Caco-2 (cell line): ENCODE measurements around the gene JARID2. TPM values are rescaled to one million over a fixed set of nuclear protein-coding genes. Genes with fewer than 3 reads are reported as not detected.

ENCODE experiments used
- BruUV-seq: library from RNA; stranded (reverse); fragments of 400-500 nt; replicated peaks from 2 replicates; lab custom pipeline; 2021; lab: Mats Ljungman, UMichigan
- CTCF ChIA-PET: fragments of 300-600 bp; sonication (Branson Sonifier 250); formaldehyde crosslinking; loops from one replicate; lab custom pipeline; 2022; ENCODE audit warnings: antibody characterized with exemption; lab: Charles Lee
- POLR2A ChIA-PET: fragments of 300-600 bp; sonication (Branson Sonifier 250); formaldehyde crosslinking; loops from one replicate; lab custom pipeline; 2022; ENCODE audit warnings: antibody characterized with exemption; lab: Charles Lee
- DNase-seq, 2 experiments: peaks; one replicate each; pipeline versions ENCODE4 v3.0.0 to v3.0.0-alpha.2; 2020 to 2022
- H3K27me3 ChIP-seq: replicated peaks from 2 replicates; pipeline ENCODE4 v1.6.0; 2011; ENCODE audit warnings: low read length; ENCODE audit not compliant: control insufficient read depth, insufficient read depth
- H3K36me3 ChIP-seq: 2 replicates; pipeline ENCODE4 v1.5.1; 2011; ENCODE audit warnings: low read length; ENCODE audit not compliant: control insufficient read depth, insufficient read depth
- H3K4me1 ChIP-seq: fragments of 250-450 bp; sonication (Bioruptor Pico); 2 replicates; pipeline ENCODE4 v1.5.1; 2020; ENCODE audit warnings: mild to moderate bottlenecking
- H3K4me3 ChIP-seq: 2 replicates; pipeline ENCODE4 v1.5.1; 2011; ENCODE audit warnings: low read depth, mild to moderate bottlenecking, control low read depth, low read length
- H3K9me3 ChIP-seq: fragments of 250-450 bp; sonication (Bioruptor Pico); 2 replicates; pipeline ENCODE4 v1.5.1; 2020; ENCODE audit warnings: mild to moderate bottlenecking, moderate library complexity
- H3K27ac Mint-ChIP-seq: one replicate; pipeline ENCODE4 v1.8.0; 2022; ENCODE audit warnings: mixed read lengths; ENCODE audit not compliant: unreplicated experiment
- H3K27me3 Mint-ChIP-seq: one replicate; pipeline ENCODE4 v1.8.0; 2022; ENCODE audit warnings: mixed read lengths; ENCODE audit not compliant: insufficient read depth, unreplicated experiment
- H3K36me3 Mint-ChIP-seq: one replicate; pipeline ENCODE4 v1.8.0; 2022; ENCODE audit warnings: mild to moderate bottlenecking, mixed read lengths; ENCODE audit not compliant: insufficient read depth, unreplicated experiment
- H3K4me1 Mint-ChIP-seq: one replicate; pipeline ENCODE4 v1.8.0; 2022; ENCODE audit warnings: low read depth, mixed read lengths; ENCODE audit not compliant: unreplicated experiment
- H3K4me3 Mint-ChIP-seq: one replicate; pipeline ENCODE4 v1.8.0; 2022; ENCODE audit warnings: mild to moderate bottlenecking, moderate library complexity, mixed read lengths; ENCODE audit not compliant: unreplicated experiment
- H3K9me3 Mint-ChIP-seq: one replicate; pipeline ENCODE4 v1.8.0; 2022; ENCODE audit warnings: mixed read lengths; ENCODE audit not compliant: unreplicated experiment
- intact Hi-C: fragments of 100-400 bp; cut with micrococcal nuclease; formaldehyde crosslinking; loops from one replicate; pipeline ENCODE4 v1.10.0; 2022; ENCODE audit not compliant: unreplicated experiment
- total RNA-seq: library from RNA; stranded (reverse); gene quantifications from 2 replicates; pipeline ENCODE4 v1.2.3, GENCODE V29; 2022
- TF ChIP-seq, protein P1 (sequence below), 2 experiments: fragments of 200-600 bp in 1 of 2; IDR thresholded peaks; 1 replicate in 1 of 2; 2 replicates in 1 of 2; pipeline versions ENCODE4 v1.5.1 to v1.8.0; 2011 to 2022; ENCODE audit warnings: antibody characterized with exemption in 1 of 2, control low read depth in 1 of 2, inconsistent platforms in 1 of 2, low read depth in 1 of 2, low read length in 1 of 2, mild to moderate bottlenecking in 1 of 2, moderate library complexity in 1 of 2; ENCODE audit not compliant: insufficient read depth in 1 of 2, severe bottlenecking in 1 of 2, unreplicated experiment in 1 of 2

The JARID2 gene
- total RNA-seq, 1 experiment from 2014 or later: 18.3 TPM

DNA sequence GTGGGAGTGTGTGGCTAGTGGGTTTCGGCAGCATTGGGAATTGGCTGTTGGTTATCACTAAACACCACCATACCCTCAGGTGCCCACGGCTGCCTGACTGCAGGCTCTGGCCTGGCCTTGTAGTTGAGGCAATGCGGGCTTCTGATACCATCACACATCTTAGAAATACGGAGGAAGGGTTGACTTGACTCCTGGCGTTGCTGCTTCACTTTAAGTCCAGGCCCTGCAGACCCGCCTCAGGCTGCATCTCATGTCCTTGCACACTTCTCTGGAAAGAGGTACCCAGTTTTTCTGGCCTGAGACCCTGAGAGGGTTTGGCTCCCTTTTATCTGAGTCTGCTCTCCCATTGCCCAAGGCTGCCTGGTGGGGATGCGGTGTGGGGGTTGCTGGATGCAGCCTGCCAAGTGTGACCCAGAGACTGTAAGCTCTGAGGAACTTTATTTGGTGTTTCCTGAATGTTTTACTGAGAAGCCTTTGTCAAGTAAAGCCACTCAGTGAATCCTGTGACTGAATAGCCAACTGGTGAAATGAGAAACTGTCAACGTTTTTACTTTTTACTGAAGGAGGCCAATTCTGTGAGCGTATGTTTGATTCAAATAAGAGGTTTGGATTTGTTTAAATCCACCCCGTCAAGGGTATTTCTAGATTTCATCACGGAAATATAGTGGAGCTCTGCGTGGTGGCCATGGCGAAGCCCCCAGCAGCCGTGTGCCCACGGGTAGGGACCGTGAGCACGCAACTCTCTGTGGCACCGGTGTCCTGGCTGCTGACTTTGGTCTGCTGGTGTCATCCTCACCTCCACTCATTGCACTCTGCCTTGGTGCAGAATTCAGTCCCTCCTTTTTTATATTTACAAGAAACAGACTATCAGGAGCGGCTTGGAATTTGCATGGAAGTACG, 256.8 kb downstream of the JARID2 start:
- TF ChIP-seq, protein P1, sequence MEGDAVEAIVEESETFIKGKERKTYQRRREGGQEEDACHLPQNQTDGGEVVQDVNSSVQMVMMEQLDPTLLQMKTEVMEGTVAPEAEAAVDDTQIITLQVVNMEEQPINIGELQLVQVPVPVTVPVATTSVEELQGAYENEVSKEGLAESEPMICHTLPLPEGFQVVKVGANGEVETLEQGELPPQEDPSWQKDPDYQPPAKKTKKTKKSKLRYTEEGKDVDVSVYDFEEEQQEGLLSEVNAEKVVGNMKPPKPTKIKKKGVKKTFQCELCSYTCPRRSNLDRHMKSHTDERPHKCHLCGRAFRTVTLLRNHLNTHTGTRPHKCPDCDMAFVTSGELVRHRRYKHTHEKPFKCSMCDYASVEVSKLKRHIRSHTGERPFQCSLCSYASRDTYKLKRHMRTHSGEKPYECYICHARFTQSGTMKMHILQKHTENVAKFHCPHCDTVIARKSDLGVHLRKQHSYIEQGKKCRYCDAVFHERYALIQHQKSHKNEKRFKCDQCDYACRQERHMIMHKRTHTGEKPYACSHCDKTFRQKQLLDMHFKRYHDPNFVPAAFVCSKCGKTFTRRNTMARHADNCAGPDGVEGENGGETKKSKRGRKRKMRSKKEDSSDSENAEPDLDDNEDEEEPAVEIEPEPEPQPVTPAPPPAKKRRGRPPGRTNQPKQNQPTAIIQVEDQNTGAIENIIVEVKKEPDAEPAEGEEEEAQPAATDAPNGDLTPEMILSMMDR (IDR thresholded peaks at IDR 0.05; ENCODE audit: insufficient read depth in 1 of 2, low read depth in 1 of 2, low read length in 1 of 2, severe bottlenecking in 1 of 2, unreplicated experiment in 1 of 2): no peak
- CTCF ChIA-PET: no interaction called here
- Histone ChIP-seq H3K36me3 (no peaks in the 10 kb centered on the region), H3K27me3 (no peaks in the 10 kb centered on the region), H3K4me1 (no peaks in the 10 kb centered on the region), H3K4me3 (no peak overlapping the region), H3K9me3 (no peaks in the 10 kb centered on the region)
- no peak overlapping the region for H3K27ac Mint-ChIP-seq
- no peaks in the 10 kb centered on the region for H3K27me3 Mint-ChIP-seq
- POLR2A ChIA-PET: no interaction called here
- no TSS peak for BruUV-seq
- H3K36me3 Mint-ChIP-seq: peaks cover 33% of the 10 kb centered on the region
- intact Hi-C loops: no loop called here
- no peak for DNase-seq
- H3K4me3 Mint-ChIP-seq: no peak overlapping the region
- no peaks in the 10 kb centered on the region for H3K9me3 Mint-ChIP-seq
- no peaks in the 10 kb centered on the region for H3K4me1 Mint-ChIP-seq

DNA sequence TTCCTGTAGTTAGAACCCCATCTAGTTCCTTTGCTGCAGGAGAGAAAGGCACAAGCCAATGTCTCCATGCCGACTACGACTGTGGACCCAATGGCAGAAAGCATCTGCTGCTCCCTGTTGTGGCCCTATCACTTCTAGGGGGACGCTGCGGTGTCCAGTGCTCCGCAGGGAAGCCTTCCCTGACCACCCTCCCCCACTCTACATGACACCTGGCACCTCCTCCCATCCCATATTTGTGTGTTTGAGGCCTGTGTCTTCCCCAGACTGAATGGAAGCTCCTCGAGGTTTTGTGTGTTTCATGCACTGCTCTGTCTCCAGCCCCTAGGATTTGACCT, 257.4 kb downstream of the JARID2 start:
- ChIA-PET CTCF (no interaction called here), POLR2A (no interaction called here)
- Mint-ChIP-seq H3K4me1 (no peaks in the 10 kb centered on the region), H3K36me3 (peaks cover 33% of the 10 kb centered on the region), H3K9me3 (no peaks in the 10 kb centered on the region), H3K27ac (peak overlapping the region; percentile 25), H3K27me3 (no peaks in the 10 kb centered on the region), H3K4me3 (no peak overlapping the region)
- no peaks in the 10 kb centered on the region for H3K27me3 ChIP-seq
- no peak overlapping the region for H3K4me3 ChIP-seq
- no TSS peak for BruUV-seq
- H3K4me1 ChIP-seq: no peaks in the 10 kb centered on the region
- intact Hi-C loops: no loop called here
- DNase-seq: no peak
- no peaks in the 10 kb centered on the region for H3K36me3 ChIP-seq
- TF ChIP-seq, protein P1 (IDR thresholded peaks at IDR 0.05; ENCODE audit: insufficient read depth in 1 of 2, low read depth in 1 of 2, low read length in 1 of 2, severe bottlenecking in 1 of 2, unreplicated experiment in 1 of 2): no peak
- no peaks in the 10 kb centered on the region for H3K9me3 ChIP-seq

DNA sequence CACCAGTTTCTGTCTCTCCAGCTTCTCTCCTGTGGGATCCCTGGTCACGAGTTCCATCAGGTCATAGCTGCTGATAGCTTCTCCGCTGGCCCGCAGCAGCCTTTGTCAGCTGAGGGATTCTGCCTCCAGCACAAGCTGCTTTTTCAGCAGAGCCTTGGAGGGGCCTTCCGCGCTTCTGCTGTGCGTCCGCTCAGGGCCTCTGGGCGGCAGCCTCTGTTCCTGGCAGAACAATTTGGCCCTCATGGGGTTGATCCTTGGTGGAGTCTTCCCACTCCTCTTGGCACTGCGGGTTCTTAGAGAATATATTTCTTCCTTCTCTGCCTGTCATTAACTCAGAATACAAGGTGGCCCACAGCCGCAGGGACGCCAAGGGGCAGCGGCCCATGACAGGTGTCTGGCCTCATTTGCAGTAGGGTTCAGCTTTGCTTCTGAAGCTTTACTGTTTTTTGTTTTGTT, 258.2 kb downstream of the JARID2 start:
- H3K27ac Mint-ChIP-seq: no peak overlapping the region
- no peaks in the 10 kb centered on the region for H3K4me1 Mint-ChIP-seq
- no peaks in the 10 kb centered on the region for H3K9me3 Mint-ChIP-seq
- no peaks in the 10 kb centered on the region for H3K36me3 ChIP-seq
- no peak overlapping the region for H3K4me3 Mint-ChIP-seq
- H3K9me3 ChIP-seq: no peaks in the 10 kb centered on the region
- H3K4me1 ChIP-seq: no peaks in the 10 kb centered on the region
- peaks cover 33% of the 10 kb centered on the region for H3K36me3 Mint-ChIP-seq
- TF ChIP-seq, protein P1 (IDR thresholded peaks at IDR 0.05; ENCODE audit: insufficient read depth in 1 of 2, low read depth in 1 of 2, low read length in 1 of 2, severe bottlenecking in 1 of 2, unreplicated experiment in 1 of 2): no peak
- no peak for DNase-seq
- ChIA-PET CTCF (no interaction called here), POLR2A (interaction anchor here (0.6 kb wide), 1 partner anchor 502 kb away, joined by 3 read pairs; no protein-coding TSS in a partner anchor)
- H3K27me3 Mint-ChIP-seq: no peaks in the 10 kb centered on the region
- intact Hi-C loops: no loop called here
- H3K4me3 ChIP-seq: no peak overlapping the region
- no peaks in the 10 kb centered on the region for H3K27me3 ChIP-seq
- no TSS peak for BruUV-seq
